K562 (cell line): Measurements from ENCODE around the gene UCKL1. TPM values are rescaled to one million over a fixed set of nuclear protein-coding genes. Genes with fewer than 3 reads are reported as not detected.

Experiments used
- ATF1 ChIP-seq, 2 experiments: fragments of 450-650 bp in 1 of 2; IDR thresholded peaks; 2 replicates each; pipeline ENCODE4 v1.6.1; 2016; ENCODE audit warnings: missing compliant biosample characterization in 1 of 2, missing genetic modification characterization in 1 of 2
- CEBPG ChIP-seq, 3 experiments: fragments of 200-800 bp in 1 of 3; sonication (Bioruptor generic) in 1 of 3; sonication (generic) in 1 of 3; formaldehyde crosslinking in 1 of 3; IDR thresholded peaks in 2 of 3; conservative IDR thresholded peaks in 1 of 3; 2 replicates each; pipeline versions ENCODE4 v1.6.1 to v1.8.0; 2016 to 2022; ENCODE audit warnings: missing compliant biosample characterization in 2 of 3, missing genetic modification characterization in 2 of 3, mild to moderate bottlenecking in 1 of 3, missing genetic modification reagents in 1 of 3
- DPF2 ChIP-seq: fragments of 450-650 bp; IDR thresholded peaks from 2 replicates; pipeline ENCODE4 v1.6.1; 2016
- E4F1 ChIP-seq: fragments of 250-450 bp; sonication (Bioruptor Pico); IDR thresholded peaks from 2 replicates; pipeline ENCODE4 v1.5.0; 2021; ENCODE audit warnings: mild to moderate bottlenecking, borderline replicate concordance
- EHMT2 ChIP-seq: fragments of 450-650 bp; IDR thresholded peaks from 2 replicates; pipeline ENCODE4 v1.6.1; 2018; ENCODE audit warnings: antibody characterized with exemption
- ETV6 ChIP-seq, 3 experiments: fragments of 150-350 bp in 1 of 3; sonication (generic) in 1 of 3; formaldehyde crosslinking in 1 of 3; IDR thresholded peaks; 2 replicates each; pipeline versions ENCODE4 v1.6.1 to v1.8.0; 2014 to 2022; ENCODE audit warnings: borderline replicate concordance in 2 of 3, low read depth in 2 of 3, antibody characterized with exemption in 1 of 3, low read length in 1 of 3, mild to moderate bottlenecking in 1 of 3, missing genetic modification reagents in 1 of 3
- FOXA3 ChIP-seq, 2 experiments: fragments of 450-650 bp in 1 of 2; sonication (generic) in 1 of 2; formaldehyde crosslinking; IDR thresholded peaks in 1 of 2; conservative IDR thresholded peaks in 1 of 2; 2 replicates each; pipeline versions ENCODE4 v1.4.0 to v1.8.0; 2020 to 2022; ENCODE audit warnings: mild to moderate bottlenecking in 2 of 2, missing genetic modification reagents in 1 of 2
- GTF2A2 ChIP-seq: IDR thresholded peaks from 2 replicates; pipeline ENCODE4 v1.6.1; 2016; ENCODE audit warnings: mild to moderate bottlenecking, missing genetic modification characterization, missing compliant biosample characterization
- HLTF ChIP-seq: fragments of 450-650 bp; IDR thresholded peaks from 2 replicates; pipeline ENCODE4 v1.6.1; 2016
- JUN ChIP-seq, 2 experiments: sonication (generic) in 1 of 2; formaldehyde crosslinking in 1 of 2; IDR thresholded peaks; 2 replicates each; pipeline versions ENCODE4 v1.6.1 to v1.8.0; 2012 to 2022; ENCODE audit warnings: borderline replicate concordance in 2 of 2, mild to moderate bottlenecking in 2 of 2, improper control_type of control experiment in 1 of 2, low read depth in 1 of 2, low read length in 1 of 2, missing genetic modification reagents in 1 of 2
- MAZ ChIP-seq, 2 experiments: fragments of 450-650 bp in 1 of 2; sonication (generic) in 1 of 2; formaldehyde crosslinking; IDR thresholded peaks in 1 of 2; conservative IDR thresholded peaks in 1 of 2; 2 replicates each; pipeline versions ENCODE4 v1.4.0 to v1.5.0; 2020; ENCODE audit warnings: mild to moderate bottlenecking in 1 of 2, missing genetic modification reagents in 1 of 2
- MTA1 ChIP-seq: fragments of 450-650 bp; IDR thresholded peaks from 2 replicates; pipeline ENCODE4 v1.6.1; 2017; ENCODE audit warnings: borderline replicate concordance
- NFE2L1 ChIP-seq: fragments of 450-650 bp; IDR thresholded peaks from 2 replicates; pipeline ENCODE4 v1.6.1; 2016; ENCODE audit warnings: missing genetic modification characterization, low read depth, mild to moderate bottlenecking, missing compliant biosample characterization, moderate library complexity, borderline replicate concordance
- RAD51 ChIP-seq: fragments of 450-650 bp; IDR thresholded peaks from 2 replicates; pipeline ENCODE4 v1.7.1; 2016; ENCODE audit warnings: low read depth, mild to moderate bottlenecking, borderline replicate concordance
- ZNF436 ChIP-seq: fragments of 250-450, 450-650 bp; sonication (Bioruptor Pico); formaldehyde crosslinking; IDR thresholded peaks from 2 replicates; pipeline ENCODE4 v1.7.0; 2020; ENCODE audit warnings: mild to moderate bottlenecking
- ZNF589 ChIP-seq: fragments of 200-800 bp; sonication (Bioruptor generic); IDR thresholded peaks from 2 replicates; pipeline ENCODE4 v1.6.1; 2016; ENCODE audit warnings: low read depth, missing genetic modification characterization, missing compliant biosample characterization
- ZNF780A ChIP-seq: fragments of 250-450 bp; sonication (Bioruptor Pico); IDR thresholded peaks from 2 replicates; pipeline ENCODE4 v1.5.0; 2021; ENCODE audit warnings: mild to moderate bottlenecking
- polyA plus RNA-seq, 8 experiments: library from polyadenylated mRNA; depleted of rRNA in 4 of 8; stranded (reverse) in 5 of 8; unstranded in 3 of 8; fragments of >200 nt; fragmentation: Nextera tagmentation in 2 of 8; fragmentation: Illumina TruSeq in 1 of 8; extraction: Ambion mirVana in 2 of 8; extraction: Trizol in 1 of 8; gene quantifications; 2 replicates each; pipeline versions ENCODE4 v1.2.1 to v1.2.3, GENCODE V29; 2011 to 2014; ENCODE audit warnings: inconsistent platforms in 1 of 8, missing spikeins in 1 of 8
- total RNA-seq, 7 experiments: library from RNA; depleted of rRNA in 6 of 7; stranded (reverse); fragments of >200 nt in 6 of 7; fragmentation: Illumina TruSeq in 2 of 7; extraction: Trizol in 2 of 7; gene quantifications; 2 replicates each; pipeline versions ENCODE4 v1.2.1 to v1.2.3, GENCODE V29; 2011 to 2021; ENCODE audit warnings: low replicate concordance in 1 of 7
- TF ChIP-seq, protein P1 (sequence below): fragments of 250-450 bp; sonication (Bioruptor Pico); IDR thresholded peaks from 2 replicates; pipeline ENCODE4 v1.8.0; 2021; ENCODE audit warnings: moderate library complexity, mild to moderate bottlenecking, inconsistent platforms

The UCKL1 gene
- total and polyA plus RNA-seq, 9 of the 15 experiments (the other 6 are each of a cell fraction or from before 2014, with no cell fraction given): 3.1 to 52.8 (median 24.2) TPM

DNA sequence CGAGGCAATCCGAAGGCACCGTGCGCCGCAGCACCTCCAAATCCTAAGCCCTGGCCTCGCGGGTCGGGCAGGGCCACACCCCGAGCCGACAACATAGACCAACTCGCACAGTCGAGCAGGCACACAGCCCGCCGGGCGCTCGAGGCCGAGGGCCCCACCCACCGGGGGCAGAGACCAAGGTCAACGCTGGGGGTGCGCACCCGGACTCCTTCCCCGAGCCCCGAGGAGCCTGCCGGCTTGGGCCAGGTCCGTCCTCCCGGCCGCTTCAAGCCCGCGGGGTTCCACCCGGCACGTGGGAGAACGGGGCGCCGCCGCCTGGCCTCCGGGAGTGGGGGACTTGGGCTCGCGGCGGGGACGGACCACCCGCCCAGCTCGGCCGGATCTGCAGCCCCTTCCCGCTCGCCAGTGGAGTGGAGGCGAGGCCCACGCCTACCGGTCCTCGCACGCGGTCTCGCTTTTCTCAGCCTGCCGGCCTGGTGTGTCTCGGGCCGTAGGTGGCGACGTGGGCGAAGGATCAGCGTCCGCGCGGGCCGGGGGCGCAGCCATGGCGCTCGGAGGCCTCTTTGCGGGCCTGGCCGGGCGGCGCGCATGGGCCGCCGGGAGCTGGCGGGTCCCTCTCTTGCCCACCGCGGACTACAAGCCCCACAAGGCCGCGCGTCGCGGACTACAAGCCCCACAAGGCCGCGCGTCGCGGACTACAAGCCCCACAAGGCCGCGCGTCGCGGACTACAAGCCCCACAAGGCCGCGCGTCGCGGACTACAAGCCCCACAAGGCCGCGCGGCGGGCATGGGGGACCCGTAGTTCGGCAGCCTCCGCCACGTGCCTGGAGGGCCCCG is at the start of gene UCKL1 (continued):
- TF ChIP-seq ATF1 (CRISPR knock-in tag; IDR thresholded peaks at IDR 0.05): no peak
- TF ChIP-seq ATF1 (tag; IDR thresholded peaks at IDR 0.05): peak; percentile 68
- TF ChIP-seq FOXA3 (CRISPR knock-in tag; conservative IDR thresholded peaks at IDR 0.05 in 1 of 2, IDR thresholded peaks at IDR 0.05 in 1 of 2): peak in 1 of 2 experiments; percentile 77; a peak in 2 of 4 replicates
- TF ChIP-seq CEBPG (CRISPR knock-in tag; IDR thresholded peaks at IDR 0.05): no peak
- no peak for TF ChIP-seq CEBPG (tag; conservative IDR thresholded peaks at IDR 0.05 in 1 of 2, IDR thresholded peaks at IDR 0.05 in 1 of 2)
- no peak for TF ChIP-seq EHMT2
- TF ChIP-seq ZNF780A: no peak
- TF ChIP-seq JUN (IDR thresholded peaks at IDR 0.05; ENCODE audit: borderline replicate concordance, low read depth, low read length): peak; percentile 48; the same call in 1 of the 2 replicates
- TF ChIP-seq JUN (CRISPR knock-in tag; IDR thresholded peaks at IDR 0.05; ENCODE audit: borderline replicate concordance): peak; percentile 71; the same call in 1 of the 2 replicates
- TF ChIP-seq MTA1: no peak
- TF ChIP-seq NFE2L1 (tag): no peak
- TF ChIP-seq GTF2A2 (tag): peak; percentile 39; the same call in 1 of the 2 replicates
- no peak for TF ChIP-seq E4F1 (CRISPR knock-in tag)
- no peak for TF ChIP-seq ETV6 (IDR thresholded peaks at IDR 0.05; ENCODE audit: borderline replicate concordance in 1 of 2, low read depth in 2 of 2, low read length in 1 of 2)
- 0 out of 2 replicates have a peak, but pooled peaks have one; percentile 44 for TF ChIP-seq ETV6 (CRISPR knock-in tag; IDR thresholded peaks at IDR 0.05; ENCODE audit: borderline replicate concordance)
- TF ChIP-seq RAD51: peak; percentile 78; the same call in 1 of the 2 replicates
- TF ChIP-seq HLTF: no peak
- TF ChIP-seq, protein P1, sequence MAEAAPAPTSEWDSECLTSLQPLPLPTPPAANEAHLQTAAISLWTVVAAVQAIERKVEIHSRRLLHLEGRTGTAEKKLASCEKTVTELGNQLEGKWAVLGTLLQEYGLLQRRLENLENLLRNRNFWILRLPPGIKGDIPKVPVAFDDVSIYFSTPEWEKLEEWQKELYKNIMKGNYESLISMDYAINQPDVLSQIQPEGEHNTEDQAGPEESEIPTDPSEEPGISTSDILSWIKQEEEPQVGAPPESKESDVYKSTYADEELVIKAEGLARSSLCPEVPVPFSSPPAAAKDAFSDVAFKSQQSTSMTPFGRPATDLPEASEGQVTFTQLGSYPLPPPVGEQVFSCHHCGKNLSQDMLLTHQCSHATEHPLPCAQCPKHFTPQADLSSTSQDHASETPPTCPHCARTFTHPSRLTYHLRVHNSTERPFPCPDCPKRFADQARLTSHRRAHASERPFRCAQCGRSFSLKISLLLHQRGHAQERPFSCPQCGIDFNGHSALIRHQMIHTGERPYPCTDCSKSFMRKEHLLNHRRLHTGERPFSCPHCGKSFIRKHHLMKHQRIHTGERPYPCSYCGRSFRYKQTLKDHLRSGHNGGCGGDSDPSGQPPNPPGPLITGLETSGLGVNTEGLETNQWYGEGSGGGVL (CRISPR knock-in tag): no peak
- TF ChIP-seq ZNF589: peak; percentile 95
- TF ChIP-seq DPF2: no peak
- TF ChIP-seq MAZ (CRISPR knock-in tag; conservative IDR thresholded peaks at IDR 0.05 in 1 of 2, IDR thresholded peaks at IDR 0.05 in 1 of 2): peak; percentile 59 to 60; a peak in 3 of 4 replicates
- TF ChIP-seq ZNF436 (CRISPR knock-in tag): no peak
